Measurements from ENCODE around the gene DHRSX.
A peak's percentile ranks its signal among the peaks of the same experiment; 100 is the strongest.
"Not testable (repeated sequence)": the region's sequence is repeated elsewhere in the genome, so short reads cannot be mapped to it uniquely, and the experiment has no call there.

DHRSX gene

DNA sequence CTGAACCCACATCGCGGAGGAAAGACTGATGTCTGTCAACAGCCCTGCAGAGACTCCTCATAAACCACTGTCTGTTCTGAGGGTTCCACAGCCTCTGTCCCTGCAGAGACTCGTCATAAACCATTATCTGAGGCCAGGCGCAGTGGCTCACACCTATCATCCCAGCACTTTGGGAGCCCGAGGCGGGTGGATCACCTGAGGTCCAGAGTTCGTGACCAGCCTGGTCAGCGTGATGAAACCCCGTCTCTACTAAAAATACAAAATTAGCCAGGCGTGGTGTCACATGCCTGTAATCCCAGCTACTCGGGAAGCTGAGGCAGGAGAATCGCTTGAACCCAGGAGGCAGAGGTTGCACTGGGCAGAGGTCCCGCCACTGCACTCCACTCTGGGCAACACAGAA is 259.3 kb downstream of the DHRSX start:
- not testable (repeated sequence) for DNase-seq

DNA sequence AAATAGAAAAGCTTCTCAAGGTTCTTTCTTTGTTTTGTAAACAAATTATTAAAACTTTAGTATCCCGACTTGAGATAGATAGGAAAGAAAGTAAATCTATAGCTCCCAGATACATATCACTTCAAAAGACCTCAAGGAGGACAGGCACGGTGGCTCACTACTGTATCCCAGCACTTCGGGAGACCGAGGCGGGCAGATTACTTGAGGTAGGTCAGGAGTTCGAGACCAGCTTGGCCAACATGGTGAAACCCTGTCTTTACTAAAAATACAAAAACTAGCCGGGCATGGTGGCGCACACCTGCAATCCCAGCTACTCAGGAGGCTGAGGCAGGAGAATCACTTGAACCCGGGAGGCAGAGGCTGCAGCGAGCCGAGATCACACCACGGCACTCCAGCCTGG is 260.0 kb downstream of the DHRSX start:
- DNase-seq = not testable (repeated sequence)

DNA sequence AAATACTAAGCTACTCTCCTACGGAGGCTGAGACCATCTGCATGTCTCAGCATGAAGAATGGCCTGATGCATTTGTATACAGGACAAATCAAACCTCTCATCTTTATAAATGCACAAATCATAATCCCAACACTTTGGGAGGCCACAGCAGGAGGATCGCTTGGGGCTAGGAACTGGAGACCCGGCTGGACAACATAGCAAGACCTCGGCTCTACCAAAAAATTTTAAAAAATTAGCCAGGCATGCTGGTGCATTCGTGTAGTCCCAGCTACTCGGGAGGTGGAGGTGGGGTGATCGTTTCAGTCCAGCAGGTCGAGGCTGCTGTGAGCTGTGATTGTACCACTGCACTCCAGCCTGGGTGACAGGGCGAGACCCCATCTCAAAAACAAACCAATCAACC is 262.8 kb downstream of the DHRSX start:
- no peak for DNase-seq

DNA sequence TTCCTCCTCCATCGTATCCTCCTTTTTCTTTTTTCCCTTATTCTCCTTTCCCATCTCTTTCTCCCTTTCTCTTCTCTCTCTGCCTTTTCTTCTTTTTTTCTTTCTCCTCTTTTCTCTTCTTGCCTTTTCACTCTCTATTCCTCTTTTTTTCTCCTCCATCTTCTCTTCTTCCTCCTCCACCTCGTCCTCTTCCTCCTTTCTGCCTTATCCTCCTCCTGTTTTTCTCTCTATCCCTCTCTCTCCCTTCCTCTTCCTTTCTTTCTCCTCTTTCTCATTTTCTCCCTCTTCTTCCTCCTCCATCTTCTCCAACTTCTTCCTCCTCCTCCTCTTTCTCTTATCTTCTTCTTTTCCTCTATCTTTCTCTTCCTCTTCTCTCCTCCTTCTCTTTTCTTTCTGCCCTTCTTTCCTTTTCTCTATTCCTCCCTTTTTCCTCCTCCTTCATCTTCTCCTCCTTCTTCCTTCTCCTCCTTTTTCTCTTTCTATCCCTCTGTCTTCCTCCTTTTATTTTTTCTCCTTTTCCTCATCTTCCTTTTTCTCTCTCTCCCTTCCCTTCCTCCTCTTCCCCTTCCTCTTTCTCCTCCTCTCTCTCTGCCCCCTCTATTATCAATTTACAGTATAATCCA is 269.1 kb downstream of the DHRSX start:
- no peak for DNase-seq

DNA sequence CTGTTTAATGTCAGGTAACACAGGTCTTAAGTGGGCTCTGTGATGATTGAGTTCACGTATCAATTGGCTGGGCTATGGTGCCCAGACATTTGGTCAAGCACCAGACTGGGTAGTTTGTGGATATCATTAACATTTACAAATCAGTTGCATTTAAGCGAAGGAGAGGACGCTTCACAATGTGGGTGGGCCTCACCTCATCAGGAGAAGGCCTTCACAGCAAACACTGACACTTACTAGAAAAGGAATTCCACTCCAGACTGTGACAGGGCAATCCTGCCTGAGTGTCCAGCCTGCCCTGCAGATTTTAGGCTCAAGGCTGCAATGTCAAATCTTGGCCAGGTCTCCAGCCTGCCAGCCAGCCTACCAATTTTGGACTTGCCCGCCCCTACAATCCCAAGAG is 270.3 kb downstream of the DHRSX start:
- no peak for DNase-seq

DNA sequence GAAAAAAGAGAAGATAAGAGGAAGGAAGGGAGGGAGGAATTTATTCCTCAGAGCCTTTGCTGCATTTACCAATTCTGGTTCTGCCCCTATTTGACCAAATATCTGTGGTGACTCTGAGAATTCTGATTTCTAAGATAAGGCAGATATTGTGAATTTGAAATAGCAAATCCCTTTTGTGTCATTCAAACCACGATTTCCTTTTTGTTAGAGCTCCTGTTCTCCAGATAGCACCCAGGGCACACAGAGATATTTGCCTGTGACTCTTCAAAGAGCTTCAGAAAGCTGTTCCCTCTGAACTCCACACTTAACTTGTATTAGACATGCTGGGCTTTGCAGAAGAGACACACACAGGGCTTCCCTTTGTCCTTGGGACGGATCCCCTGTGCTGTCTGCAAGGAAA is 272.2 kb downstream of the DHRSX start:
- peak; percentile 23 for DNase-seq

DNA sequence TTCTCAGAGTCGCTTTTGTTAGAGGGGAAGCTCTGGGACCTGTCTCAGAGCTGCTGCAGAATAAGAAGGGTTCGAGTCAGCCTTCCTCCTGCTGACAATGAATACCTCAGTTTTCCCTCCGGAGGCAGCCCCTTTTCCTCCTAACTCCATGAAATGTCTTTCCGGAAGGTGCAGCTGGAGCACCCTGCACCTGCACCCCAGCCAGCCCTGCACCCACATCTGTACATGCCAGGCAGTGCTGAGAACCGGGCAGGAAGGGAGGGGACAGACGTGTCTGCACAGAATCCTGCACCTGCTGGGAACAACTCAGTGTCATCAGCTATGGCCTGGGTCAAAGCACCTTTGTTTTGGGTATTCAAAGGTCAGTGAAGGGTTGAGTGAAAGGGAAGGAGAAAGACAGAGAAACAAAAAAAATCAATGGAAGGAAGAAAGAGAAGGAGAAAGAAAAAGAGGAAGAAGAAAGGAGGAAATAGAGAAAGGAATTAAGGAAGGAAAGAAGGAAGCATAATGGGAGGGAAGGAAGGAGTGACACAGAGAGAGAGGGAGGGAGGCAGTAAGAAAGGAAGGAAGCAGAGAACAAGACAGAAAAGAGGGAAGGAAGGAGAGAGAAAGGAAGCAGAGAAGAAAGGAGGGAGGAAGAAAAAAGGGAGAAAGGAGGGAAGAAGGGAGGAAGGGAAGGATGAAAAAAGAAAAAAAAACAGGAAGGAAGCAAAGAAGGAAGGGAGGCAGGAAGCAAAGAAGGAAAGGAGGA is 273.7 kb downstream of the DHRSX start:
- no peak for DNase-seq

DNA sequence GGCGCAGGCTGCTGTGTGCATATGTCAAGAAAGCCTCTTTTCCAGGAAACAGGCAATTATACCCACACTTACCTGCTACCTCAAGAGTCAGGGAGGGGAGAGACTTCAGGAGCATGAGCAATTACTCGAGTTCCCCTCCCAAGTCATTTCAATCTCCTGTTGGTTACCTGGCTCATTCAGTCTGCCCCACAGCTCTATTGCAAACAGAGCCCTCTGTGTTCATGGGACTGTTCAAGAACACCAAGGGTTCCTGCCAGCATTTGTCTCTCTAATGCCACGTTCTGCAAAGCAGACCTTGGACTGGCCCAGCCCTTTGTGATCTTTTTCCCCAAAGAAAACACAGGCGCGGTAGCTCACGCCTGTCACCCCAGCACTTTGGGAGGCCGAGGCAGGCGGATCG is 274.6 kb downstream of the DHRSX start:
- DNase-seq = no peak

DNA sequence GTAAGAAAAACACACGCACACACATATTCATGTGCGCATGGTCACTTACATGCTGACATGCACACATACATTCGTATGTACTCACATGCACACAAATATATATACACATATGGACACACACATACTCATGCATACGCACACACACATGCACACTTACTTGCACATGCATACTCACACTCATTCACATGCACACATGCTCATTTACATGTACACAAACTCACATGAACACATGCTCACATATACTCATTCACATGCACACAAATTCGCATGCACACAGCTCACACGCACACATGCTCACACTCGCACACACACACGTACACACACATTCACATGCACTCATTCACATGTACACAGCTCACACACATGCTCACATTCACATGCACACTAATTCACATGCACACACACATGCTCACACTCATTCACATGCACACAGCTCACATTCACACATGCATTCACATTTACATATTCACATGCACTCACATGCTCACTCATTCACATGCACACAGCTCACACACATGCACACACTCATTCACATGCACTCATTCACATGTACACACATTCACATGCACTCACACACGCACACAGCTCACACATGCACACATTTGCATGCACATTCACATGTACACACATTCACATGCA is 276.1 kb downstream of the DHRSX start:
- DNase-seq = no peak

DNA sequence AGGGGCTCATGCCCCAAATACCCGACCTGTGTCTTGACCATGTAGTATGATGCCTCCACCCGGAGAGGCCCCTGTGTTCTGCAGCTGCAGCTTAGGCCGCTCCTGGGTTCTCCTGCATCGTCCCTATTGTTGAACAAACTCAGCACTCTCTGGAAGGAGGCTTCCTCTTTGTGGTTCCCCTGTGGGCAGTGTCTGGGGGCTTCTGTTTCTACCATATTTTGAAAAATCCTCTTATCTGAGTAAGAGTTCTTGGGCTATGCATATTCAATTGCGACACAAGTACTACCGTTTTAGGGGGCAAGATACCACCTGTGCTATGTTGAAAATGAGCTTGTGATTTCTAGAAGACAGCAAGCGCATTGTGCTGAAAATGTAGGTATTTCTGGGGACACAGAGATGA is 276.6 kb downstream of the DHRSX start:
- DNase-seq = peak; percentile 48

DNA sequence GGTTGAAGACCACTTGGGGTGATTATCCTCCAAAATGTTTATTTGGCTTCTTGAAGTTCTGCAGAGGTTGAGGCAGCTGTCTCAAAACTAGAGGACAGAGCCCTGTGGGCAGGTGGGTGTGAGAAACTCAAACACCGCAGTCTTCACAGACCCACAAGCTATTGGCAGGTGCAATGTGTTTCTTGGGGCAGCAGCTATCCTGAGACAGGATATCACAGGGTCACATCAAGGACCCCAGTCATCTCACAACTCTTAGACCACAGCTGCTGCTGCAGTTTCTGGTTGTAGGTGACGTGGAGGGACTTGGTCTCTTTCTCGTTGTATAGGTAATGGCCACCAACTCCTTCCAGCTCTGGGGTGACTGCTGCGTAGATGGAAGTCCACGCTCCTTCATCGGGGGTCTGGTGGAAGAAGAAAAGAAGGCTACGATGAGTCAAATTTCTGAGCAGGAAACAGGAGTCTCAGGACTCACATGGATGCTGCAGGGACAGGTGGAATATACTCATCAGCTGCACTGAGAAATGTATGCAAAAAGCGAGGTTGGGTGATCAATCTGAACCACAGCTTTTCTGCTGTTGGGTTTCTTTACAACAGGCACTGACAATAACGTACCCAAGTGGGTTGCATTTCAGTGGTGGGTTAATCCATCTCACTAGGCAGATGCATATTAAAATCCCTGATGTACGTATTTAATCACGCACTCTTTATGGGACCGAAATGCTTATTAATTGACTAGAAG is 279.8 kb downstream of the DHRSX start:
- no peak for DNase-seq

DNA sequence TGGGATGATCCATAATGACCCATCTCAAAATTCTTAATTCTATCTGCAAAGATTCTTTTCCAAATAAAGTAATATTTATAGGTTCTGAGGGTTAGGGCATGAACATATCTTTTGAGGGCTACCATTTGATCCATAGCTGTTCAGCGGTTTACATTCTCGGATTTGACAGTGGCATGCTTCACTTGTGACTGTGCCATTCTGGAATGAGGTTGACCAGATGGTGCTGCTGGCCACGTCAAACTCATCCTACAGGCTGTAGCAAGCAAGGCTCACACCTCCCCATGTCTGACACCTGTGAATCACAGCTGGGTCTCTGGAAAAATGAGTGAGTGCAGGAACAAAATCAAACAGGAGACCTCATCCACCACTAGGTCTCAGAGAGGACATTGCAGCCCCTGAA is 280.5 kb downstream of the DHRSX start:
- DNase-seq = no peak

DNA sequence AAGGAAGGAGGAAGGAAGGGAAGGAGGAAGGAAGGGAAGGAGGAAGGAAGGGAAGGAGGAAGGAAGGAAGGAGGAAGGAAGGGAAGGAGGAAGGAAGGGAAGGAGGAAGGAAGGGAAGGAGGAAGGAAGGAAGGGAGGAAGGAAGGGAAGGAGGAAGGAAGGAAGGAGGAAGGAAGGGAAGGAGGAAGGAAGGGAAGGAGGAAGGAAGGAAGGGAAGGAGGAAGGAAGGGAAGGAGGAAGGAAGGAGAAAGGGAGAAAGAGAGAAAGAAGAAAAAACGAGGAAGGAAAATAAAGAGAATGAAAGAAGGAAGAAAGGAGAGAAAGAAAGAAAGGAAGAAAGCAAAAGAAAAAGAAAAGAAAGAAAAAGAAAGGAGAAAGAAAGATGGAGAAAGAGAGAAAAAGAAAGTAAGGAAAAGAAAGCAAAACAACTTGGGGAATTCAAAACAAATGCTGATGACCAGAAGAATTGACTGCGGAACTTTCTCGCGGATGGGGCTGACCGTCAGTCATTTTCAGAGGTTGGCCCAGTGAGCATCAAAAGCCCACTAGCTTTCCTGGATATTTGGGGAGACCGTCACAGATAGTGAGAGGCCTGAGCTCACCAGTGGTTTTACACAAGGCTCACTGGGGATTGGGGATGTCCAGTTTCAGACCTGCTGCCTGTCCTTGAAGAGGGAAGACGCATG is 286.5 kb downstream of the DHRSX start:
- DNase-seq = not testable (repeated sequence)

DNA sequence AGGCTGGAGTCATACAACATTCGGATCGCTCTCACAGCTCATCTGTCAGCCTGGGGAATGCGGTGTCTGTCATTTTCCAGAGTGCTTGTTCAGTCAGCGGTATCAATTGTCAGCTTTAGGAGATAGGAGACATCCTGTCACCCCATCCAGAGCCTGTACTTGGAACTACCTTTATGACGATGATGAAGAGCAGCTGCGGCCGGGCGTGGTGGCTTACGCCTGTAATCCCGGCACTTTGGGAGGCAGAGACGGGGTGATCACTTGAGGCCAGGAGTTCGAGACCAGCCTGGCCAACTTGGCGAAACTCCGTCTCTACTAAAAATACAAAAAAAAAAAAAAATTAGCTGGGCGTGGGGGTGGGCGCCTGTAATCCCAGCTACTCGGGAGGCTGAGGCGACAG is 289.1 kb downstream of the DHRSX start:
- not testable (repeated sequence) for DNase-seq

DNA sequence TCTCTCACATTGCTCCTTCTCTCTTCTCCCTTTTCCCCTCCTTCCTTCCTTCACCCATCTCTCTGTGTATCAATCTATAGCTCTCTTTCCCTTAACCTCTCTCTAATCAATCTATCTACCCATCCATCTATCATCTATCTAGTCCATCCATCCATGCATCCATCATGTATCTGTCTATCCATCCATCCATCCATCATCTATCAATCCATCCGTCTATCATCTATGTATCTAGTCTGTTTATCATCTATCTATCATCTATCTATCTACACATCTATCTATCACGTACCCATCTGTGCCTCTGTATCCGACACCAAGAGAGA is 307.5 kb downstream of the DHRSX start:
- DNase-seq = no peak

DNA sequence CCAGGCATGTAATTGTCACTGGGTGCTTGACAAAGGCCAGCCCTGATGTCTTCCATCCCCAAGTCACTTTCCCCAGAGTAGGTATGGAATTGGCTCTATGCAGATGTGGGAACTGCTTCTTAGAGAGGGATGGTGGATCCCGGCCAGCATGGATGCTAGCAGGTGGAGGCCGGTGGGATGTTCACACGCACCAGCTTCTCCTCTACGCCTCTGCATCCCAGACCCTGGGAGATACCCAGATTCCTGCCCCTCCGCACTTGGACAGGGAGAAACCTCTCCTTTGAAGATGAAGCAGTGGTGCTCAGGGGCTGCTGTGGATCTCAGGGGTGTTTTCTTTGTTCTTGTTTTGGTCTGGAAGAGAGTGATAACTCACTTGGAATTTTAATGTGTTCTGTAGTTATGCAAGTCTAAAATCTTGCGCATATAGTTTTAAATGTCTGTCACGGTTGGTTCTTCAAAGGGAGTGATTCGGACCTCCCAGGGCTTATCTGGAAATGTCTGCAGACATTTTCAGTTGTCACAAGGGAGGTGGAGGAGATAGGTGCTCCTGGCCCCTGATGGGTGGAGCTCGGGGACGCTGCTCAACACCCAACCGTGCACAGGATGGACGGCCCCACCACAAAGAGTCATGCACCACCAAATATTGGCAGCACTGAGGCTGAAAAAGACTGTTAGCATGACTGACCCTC is 308.0 kb downstream of the DHRSX start:
- no peak for DNase-seq

DNA sequence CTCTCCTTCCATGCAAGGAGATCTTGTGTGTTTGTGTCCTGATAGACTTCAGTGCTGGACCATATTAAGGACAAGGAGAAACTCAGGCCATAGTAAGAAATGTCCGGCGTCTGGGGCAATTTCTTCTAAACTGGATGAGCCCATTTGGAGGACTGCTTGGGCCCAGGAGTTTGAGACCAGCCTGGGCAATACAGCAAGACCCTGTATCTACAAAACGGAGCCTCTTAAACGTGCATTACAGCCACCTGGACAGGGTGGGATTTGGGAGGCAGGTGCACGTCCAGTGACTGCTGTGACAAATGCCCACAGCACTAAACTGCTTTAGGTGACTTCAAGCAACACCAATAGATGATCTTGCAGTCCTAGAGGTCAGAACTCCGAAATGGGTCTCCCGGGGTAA is 311.9 kb downstream of the DHRSX start:
- no peak for DNase-seq

DNA sequence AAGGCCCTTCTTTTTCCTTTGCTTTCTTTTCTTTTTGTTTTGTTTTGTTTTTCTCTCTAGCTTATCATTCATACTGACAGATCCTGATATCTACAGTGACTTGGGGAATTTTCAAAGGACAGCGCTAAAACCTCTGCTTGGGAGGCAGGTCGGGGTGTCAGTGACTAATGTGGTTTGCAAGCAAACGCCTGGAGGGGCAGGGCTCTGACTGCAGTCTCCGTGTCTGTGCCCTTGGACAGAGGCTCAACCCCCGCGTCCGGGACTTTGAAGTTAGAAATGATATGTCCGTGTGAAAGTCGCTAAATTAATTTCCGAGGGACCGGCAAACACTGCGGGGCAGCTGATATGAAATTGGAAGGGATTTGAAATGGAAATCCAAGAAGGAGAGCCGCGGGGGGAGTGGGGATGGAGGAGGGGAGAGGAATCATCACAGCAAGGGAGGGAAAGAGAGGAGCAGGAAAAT is 312.4 kb downstream of the DHRSX start:
- no peak for DNase-seq

DNA sequence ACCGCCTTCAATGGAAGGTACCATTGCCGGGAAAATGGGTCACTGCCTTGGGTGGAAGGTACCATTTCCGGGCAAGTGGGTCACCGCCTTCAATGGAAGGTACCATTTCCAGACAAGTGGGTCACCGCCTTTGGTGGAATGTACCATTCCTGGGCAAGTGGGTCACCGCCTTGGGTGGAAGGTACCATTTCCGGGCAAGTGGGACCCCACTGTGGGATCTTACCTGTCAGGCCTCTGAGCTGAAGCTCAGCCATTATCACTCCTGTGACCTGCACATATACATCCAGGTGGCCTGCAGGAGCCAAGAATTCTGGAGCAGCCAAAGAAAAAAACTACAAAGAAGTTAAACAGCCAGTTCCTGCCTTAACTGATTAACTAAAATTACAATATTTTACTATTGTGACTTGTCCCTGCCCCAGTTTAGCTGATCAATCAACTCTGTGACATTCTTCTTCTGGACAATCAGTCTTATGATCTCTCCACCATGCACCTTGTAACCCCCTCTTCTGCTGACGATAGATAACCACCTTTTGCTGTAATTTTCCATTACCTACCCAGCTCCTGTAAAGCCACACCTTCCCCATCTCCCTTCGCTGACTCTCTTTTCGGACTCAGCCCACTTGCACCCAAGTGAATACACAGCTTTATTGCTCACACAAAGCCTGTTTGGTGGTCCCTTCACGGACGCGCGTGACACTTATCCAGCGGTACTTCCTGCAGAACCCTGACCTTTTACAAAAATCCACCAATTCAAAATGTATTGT is 313.2 kb downstream of the DHRSX start:
- no peak for DNase-seq

DNA sequence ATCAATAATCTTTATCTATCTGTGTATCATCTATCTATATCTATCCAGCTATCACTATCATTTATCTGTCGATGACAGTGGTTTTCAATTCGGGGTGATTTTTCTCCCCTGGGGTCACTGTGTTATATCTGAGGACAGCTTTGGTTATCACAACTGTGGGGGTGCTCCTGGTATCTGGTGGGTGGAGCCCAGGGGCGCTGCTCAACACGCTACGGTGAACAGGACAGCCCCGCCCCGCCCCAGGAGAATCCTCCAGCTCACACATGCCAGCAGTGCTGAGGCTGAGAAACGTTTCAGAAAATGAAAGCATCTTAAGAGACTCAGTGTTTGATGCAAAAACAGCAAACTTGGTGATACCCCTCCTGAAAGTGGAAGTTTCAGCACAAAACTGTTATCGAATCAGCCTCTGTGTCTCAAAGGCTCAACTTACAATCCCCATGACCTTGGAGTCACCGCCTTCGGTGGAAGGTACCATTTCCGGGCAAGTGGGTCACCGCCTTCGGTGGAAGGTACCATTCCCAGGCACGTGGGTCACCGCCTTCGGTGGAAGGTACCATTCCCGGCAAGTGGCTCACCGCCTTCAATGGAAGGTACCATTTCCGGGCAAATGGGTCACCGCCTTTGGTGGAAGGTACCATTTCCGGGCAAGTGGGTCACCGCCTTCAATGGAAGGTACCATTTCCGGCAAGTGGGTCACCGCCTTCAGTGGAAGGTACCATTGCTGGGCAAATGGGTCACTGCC is 315.3 kb downstream of the DHRSX start:
- DNase-seq = no peak

DNA sequence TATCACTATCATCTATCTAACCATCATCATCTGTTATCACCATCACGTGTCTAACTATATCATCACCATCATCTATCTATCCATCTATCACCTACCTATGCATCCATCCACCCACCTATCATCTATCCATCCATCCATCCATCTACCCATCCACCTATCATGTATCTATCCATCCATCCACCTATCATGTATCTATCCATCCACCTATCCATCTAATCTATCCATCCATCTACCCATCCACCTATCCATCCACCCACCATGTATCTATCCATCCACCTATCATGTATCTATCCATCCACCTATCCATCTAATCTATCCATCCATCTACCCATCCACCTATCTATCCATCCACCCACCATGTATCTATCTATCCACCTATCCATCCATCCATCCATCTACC is 316.7 kb downstream of the DHRSX start:
- DNase-seq = no peak

All from hematopoietic multipotent progenitor cell treated with erythropoietin and hydrocortisone succinate and interleukin-3 and kit ligand, for 6 days (in vitro differentiated cells).